ENCODE measurements around the gene CATSPER4. TPM values are rescaled to one million over a fixed set of nuclear protein-coding genes. Genes with fewer than 3 reads are reported as not detected.
A peak's percentile ranks its signal among the peaks of the same experiment; 100 is the strongest.

CATSPER4 gene
- total RNA-seq, 1 donor from 2014 or later, result not detected

DNA sequence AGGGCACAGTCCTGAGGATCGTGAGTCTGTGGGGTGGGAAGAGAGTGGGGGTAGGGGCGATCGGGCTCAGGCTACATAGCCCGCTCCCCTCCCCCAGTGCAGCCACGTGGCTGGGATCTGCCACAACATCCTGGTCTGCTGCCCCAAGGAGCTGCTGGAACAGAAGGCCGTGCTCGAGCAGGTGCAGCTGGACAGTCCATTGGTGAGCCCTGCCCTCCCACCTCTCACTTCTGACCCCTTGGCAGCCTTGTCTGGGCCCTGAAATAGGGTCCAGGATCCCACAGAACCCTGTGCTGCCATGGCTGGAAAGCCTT is 8.1 kb upstream of the CATSPER4 start:
- DNase-seq (no peak), ATAC-seq (ENCODE audit: poor library complexity) (no peak)
- intact Hi-C loops (cut with DNase I), result loop anchor here (10.0 kb wide), 1 partner anchor 142 kb away; no protein-coding TSS in a partner anchor

DNA sequence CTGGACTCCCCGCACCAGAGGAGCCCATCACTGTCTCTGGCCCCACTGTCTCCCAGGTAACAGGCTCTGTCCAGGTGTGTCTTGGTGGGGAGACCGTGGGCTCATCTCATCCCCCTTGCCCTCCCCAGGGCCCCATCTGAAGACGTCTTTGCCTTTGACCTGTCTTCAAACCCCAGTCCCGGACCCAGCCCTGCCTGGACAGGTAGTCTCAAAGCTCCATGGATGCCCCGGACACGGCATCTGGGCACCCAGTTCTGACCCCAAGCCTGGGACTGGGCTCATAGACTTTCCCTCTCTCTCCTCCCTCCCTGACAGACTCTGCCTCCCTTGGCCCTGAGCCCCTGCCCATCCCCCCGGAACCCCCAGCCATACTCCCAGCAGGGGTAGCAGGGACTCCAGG is 6.3 kb upstream of the CATSPER4 start:
- no peak for ATAC-seq (ENCODE audit: poor library complexity)
- intact Hi-C loops (cut with DNase I), result loop anchor here (10.0 kb wide), 1 partner anchor 141 kb away; no protein-coding TSS in a partner anchor
- no peak for DNase-seq

DNA sequence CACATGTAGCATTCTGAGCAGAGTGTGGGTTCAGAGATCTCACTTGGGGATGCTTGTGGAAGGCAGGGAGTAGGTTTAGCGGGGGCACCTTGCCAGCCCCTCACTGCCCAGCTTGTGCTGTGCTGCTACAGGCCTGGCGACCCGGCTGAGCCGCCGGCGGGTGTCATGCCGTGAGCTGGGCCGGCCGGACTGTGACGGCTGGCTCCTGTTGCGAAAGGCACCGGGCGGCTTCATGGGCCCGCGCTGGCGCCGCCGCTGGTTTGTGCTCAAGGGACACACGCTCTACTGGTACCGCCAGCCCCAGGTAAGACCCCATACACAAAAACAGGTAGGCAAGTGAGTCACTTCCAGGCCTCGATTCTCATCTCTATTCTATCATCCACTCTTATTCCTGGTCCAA is 5.5 kb upstream of the CATSPER4 start:
- intact Hi-C loops (cut with DNase I), result loop anchor here (10.0 kb wide), 1 partner anchor 140 kb away; no protein-coding TSS in a partner anchor
- DNase-seq, result no peak
- ATAC-seq (ENCODE audit: poor library complexity), result no peak

DNA sequence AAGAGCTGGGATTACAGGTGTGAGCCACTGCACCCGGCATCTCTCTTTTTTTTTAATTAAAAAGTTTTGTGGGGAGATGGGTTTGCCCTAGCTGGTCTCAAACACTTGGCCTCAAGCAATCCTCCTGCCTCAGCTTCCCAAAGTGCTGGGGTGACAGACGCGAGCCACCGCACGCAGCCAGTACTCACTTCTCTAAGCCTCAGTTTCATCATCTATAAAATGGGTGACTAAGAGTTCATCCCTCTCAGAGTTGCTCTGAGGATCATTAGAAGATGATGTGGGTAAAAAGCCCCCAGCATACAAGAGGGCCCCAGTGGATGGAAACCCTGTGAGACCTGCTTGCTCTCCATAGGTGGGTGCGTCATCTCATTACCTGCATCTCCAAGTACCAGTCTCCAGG is 2.5 kb upstream of the CATSPER4 start:
- ATAC-seq (ENCODE audit: poor library complexity), result no peak
- intact Hi-C loops (cut with DNase I), result loop anchor here (10.0 kb wide), 1 partner anchor 137 kb away; no protein-coding TSS in a partner anchor
- no peak for DNase-seq

DNA sequence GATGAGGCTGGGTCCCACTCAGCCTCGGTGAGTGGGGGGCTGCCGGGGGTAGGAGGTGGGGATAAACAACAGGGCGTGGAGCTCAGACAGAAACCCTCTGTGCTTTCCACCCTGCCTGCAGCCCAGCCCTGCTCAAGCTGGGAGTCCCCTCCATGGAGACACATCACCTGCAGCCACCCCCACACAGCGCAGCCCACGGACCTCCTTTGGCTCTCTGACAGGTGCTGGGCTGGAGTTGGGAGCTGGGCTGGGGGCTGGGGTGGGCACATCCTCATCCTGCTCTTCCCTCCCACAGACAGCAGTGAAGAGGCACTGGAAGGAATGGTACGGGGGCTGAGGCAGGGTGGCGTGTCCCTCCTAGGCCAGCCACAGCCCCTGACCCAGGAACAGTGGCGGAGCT is 1.9 kb upstream of the CATSPER4 start:
- intact Hi-C loops (cut with DNase I), result loop anchor here (10.0 kb wide), 1 partner anchor 136 kb away; no protein-coding TSS in a partner anchor
- DNase-seq (no peak), ATAC-seq (ENCODE audit: poor library complexity) (no peak)

DNA sequence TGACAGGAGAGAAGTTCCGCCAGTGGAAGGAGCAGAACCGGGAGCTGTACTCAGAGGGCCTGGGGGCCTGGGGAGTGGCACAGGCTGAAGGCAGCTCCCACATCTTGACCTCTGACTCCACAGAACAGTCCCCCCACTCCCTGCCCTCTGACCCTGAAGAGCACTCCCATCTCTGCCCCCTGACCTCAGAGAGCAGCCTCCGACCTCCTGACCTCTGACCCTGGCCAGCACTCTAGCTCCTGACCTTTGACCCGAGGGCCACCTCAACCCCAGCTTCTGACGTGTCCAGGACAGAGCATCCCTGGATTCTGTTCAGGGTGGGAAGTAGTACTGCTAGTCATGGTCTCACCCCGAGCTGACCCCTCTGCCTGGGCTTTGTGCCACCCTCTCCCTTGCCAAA is 1.1 kb upstream of the CATSPER4 start:
- no peak for DNase-seq
- intact Hi-C loops (cut with DNase I), result loop anchor here (10.0 kb wide), 1 partner anchor 135 kb away; no protein-coding TSS in a partner anchor
- no peak for ATAC-seq (ENCODE audit: poor library complexity)

DNA sequence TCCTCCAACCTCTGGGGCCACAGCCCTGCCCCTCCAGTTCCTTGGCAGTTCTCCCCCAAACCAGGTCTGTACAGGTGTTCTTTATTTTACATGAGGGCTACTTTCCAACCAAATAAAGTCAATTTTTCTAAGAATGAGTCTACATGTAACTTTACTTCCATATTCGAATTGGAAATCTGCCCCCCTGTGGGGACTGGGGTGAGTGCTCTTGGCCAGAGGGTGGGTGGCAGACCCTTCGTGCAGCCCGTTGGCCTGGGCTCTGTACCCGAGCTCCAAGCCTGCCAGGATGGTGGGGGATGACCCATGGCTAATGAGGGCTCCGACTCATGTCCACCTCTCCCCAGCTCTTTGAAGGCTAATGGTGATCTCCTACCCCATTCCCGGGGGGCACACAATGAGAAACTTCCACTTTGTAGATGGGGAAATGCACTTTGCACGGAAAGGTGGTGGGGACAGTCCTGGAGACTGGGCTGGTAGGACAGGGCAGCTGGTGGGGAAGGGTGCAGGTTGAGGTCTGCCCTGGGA is 589 bp upstream of the CATSPER4 start:
- intact Hi-C loops (cut with DNase I), result loop anchor here (10.0 kb wide), 1 partner anchor 135 kb away; no protein-coding TSS in a partner anchor

DNA sequence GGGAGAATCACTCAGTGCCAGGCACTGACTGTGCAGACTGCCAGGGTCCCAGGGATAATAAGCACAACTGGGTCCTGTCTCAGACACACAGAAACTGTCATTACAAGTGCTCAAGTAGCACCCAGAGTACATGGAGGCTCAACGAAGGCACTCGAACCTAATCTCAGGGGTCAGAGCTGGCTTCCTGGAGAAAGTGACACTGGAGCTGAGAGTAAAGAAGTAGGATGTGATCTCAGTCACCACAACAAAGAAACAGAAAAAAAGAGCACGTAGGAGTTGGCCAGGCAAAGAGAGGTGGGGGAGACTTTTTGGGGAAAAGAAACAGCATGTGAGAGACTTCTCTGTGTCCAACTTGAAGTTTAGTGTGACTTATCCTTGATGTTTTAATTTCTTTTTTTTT is 1.3 kb downstream of the CATSPER4 start:
- ATAC-seq (ENCODE audit: poor library complexity) (no peak), DNase-seq (no peak)
- intact Hi-C loops (cut with DNase I), result no loop called here

More for the DNA sequence above, 589 bp upstream of the CATSPER4 start:
- DNase-seq (no peak), ATAC-seq (ENCODE audit: poor library complexity) (no peak)

DNA sequence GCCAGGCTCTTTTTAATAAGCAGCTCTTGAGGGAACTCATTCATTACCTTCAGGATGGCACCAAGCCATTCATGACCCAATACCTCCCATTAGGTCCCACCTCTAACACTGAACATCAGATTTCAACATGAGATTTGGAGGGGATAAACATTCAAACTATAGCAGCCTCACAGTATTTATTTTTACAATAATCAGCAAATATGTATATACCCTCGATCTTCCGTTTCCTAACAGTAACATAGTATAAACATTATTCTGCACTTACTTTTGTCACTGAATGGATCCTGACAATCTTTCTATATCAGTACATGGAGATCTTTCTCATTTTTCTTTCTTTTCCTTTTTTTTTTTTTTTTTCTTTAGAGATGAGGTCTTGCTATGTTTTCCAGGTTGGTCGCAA is 5.4 kb downstream of the CATSPER4 start:
- intact Hi-C loops (cut with DNase I), result no loop called here
- ATAC-seq (ENCODE audit: poor library complexity), result no peak

DNA sequence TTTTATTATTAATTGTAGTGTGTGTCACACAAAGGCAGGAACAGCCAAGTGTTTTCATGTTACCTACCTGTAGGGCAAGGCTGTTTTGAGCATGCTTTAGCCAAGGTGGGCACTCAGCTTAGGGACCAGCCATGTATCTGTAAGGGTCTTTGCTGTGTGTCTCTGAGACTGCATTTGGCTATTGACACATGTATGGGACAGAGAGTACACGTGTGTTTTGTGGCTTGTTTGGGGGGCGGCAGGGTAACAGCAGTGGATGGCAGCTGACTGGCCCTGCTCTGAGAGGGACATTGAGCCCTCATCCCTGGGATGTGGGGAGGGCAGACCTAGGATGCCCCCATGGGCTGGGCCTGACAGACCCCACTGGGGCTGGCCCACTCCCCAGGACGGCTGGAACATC is 6.9 kb downstream of the CATSPER4 start:
- no peak for DNase-seq
- no peak for ATAC-seq (ENCODE audit: poor library complexity)
- intact Hi-C loops (cut with DNase I), result no loop called here

More for the DNA sequence above, 5.4 kb downstream of the CATSPER4 start:
- no peak for DNase-seq

DNA sequence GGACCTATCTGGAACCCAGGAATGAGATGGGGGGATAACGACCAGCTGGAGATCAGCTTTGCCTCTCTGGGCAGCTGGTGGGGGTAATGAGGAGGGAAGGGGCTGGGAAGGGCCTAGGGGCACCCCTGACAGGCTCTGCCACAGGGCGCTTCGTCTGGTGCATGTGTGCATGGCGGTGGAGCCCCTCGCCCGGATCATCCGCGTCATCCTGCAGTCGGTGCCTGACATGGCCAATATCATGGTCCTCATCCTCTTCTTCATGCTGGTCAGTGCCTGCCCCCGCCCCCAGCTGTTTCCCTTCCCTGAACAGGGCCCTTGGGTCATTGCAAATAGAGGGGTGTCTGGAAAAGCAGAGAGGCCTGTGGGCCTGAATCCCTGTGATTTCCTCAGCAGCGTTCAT is 7.4 kb downstream of the CATSPER4 start:
- ATAC-seq (ENCODE audit: poor library complexity) (no peak), DNase-seq (no peak)
- intact Hi-C loops (cut with DNase I), result no loop called here

DNA sequence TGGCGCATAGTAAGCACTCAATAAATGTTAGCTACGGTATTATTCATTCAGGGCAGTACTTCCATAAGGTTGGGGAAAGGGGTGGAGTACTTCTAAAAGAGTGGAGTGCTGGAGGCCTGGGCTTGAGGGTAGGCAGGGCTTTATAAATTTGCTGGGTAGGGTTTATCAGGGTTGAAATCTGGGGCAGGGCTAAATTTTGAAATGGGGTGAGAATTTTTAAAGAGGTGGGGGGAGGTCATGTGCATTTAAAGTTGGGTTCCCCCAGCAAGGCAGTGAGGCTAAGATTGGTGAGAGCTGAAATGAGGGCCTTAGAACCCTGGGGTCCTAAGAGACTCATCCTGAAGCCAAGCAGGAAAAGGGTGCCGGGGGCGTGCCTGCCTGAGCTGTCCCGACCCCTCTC is 10.0 kb downstream of the CATSPER4 start:
- no peak for DNase-seq
- intact Hi-C loops (cut with DNase I), result no loop called here
- ATAC-seq (ENCODE audit: poor library complexity), result no peak

DNA sequence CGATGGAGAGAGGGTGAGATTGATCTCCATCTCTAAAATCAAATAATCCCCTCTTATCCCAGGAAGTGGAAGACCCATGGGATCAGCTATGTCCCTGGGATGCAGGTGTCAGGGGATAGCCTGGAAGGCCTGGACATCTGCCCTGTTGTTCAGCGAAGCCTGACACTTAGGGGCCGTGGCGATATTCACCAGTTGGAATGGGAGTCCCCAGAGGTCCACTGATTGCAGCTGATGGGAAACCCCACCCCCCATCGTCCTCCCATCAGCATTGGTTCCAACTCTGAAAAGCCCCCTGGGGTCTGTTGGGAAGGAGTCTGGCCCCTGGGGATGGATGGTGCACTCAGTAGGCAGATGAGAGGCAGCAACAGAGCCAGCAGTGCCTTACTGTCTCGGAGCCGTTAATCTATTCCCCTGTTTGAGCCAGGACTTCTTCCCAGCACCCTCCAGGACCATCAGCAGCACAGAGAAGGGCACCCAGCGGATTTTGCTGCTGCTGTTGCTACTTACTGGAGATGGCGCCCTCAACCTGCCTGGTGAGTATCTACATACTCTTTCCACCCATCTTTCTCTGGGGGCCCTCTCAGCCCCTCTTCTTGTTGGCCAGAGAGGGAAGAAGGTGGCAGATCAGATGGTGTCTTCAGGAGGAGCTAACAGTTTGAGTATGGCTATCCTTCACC is 13.4 kb downstream of the CATSPER4 start:
- DNase-seq, result no peak
- ATAC-seq (ENCODE audit: poor library complexity), result no peak
- intact Hi-C loops (cut with DNase I), result no loop called here

DNA sequence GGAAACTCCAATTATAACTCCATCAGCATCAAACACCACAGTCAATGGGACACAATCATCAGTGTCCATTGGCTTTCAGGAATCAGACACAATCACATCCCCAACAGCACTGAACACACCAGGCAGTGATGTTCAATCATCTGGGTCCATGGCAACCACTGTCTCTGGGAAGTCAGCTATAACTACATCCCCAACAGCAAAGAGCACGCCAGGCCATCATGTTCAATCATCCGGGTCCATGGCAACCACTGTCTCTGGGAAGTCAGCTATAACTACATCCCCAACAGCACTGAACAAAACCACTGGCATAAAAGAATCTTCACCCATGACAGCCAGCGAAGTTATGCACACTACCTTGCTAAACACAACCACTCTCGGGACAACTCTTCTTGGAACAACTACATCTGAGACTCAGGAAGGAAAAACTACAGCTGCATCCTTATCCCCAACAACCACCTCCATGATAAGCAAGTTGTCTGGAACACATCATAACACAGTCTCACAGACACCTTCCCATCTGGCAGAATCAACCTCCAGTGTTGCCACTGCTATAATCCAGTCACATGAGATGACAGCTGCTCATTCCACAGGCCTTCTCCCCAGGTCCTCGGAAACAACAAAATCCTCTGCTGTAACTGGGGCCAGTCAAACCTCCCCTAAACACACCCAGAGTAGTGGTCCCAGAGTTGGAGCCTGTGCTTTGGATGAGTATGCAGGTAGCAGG is 19.9 kb downstream of the CATSPER4 start:
- peak; percentile 69 for ATAC-seq (ENCODE audit: poor library complexity)

DNA sequence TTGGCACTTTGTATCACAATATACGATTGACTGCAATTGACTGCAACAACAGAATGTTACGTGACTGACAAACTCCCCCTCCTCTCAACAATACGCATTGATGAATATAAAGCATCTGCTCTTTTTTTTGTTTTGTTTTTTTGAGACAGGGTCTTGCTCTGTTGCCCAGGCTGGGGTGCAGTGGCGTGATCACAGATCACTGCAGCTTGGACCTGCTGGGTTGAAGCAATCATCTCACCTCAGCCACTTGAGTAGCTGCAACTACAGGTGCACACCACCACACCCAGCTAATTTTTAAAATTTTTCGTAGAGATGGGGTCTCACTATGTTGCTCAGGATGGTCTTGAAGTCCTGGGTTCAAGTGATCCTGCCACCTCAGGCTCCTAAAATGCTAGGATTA is 22.3 kb downstream of the CATSPER4 start:
- DNase-seq, result no peak
- no peak for ATAC-seq (ENCODE audit: poor library complexity)
- intact Hi-C loops (cut with DNase I), result no loop called here

More for the DNA sequence above, 19.9 kb downstream of the CATSPER4 start:
- no peak for DNase-seq
- intact Hi-C loops (cut with DNase I), result no loop called here

DNA sequence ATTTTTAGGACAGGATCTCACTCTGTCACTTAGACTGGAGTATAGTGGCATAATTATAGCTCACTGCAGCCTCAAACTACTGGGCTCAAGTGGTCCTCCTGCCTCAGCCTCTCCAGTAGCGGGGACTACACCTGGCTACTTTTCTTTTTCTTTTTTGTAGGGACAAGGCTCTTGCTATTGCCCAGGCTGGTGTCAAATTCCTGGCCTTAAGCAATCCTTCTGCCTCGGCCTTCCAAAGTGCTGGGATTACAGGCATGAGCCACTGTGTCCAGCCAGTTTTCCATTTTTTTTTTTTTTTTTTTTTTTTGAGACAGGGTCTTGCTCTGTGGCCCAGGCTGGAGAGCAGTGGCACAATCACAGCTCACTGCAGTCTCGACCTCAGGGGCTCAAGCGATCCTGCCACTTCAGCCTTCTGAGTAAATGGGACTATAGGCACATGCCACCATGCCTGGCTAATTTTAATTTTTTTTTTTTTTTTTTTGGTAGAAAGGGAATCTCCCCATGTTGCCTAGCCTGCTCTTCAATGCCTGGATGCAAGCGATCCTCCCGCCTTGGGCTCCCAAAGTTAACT is 23.0 kb downstream of the CATSPER4 start:
- DNase-seq, result no peak
- ATAC-seq (ENCODE audit: poor library complexity), result no peak
- intact Hi-C loops (cut with DNase I), result no loop called here

DNA sequence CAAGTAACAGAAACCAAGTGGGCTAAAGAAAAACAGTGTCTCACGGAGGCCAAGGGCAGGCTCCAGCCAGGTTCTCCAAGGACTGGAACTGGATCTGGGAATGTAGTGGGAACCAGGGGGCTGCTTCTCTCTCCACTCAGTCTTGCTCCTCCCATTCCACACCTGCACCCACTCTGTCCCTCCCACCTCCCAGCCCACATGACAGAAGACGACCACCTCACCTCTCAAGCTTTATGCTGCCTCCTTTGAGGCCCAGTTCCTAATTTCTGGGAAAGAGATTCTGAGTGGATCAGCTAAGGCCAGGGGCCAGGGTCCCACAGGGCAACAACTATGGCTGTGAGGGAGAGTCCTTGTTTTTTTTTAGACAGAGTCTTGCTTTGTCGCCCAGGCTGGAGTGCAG is 24.8 kb downstream of the CATSPER4 start:
- intact Hi-C loops (cut with DNase I), result no loop called here
- no peak for ATAC-seq (ENCODE audit: poor library complexity)
- DNase-seq, result no peak

DNA sequence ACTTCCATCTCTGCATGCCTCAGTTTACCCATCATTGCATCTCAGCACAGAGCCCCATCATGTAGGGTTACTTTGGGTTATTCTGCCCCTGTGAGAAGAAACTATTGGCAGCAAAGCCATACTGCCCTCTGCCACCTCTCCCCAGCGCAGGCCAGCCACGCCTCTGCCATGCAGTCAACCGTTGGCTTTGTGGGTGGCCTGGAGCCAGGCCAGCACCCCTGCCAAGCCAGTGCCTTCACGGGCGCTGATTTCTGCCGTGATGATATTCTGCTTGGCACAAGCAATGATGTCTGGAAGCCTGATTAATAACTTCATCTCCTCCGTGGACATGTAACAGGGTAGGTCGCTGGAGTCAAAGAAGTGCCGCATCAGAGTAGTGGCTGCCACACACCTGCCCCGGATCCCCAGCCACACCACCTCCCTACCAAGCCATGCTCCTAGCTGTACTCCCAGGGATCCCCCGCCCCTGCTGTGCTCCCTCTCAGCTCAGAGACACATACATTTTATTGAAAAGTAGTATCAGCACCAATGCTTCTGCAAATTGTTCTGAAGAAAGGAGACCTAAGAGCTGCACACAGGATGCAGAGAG is 28.6 kb downstream of the CATSPER4 start:
- peak; percentile 58 for DNase-seq
- intact Hi-C loops (cut with DNase I), result no loop called here
- peak; percentile 81 for ATAC-seq (ENCODE audit: poor library complexity)

DNA sequence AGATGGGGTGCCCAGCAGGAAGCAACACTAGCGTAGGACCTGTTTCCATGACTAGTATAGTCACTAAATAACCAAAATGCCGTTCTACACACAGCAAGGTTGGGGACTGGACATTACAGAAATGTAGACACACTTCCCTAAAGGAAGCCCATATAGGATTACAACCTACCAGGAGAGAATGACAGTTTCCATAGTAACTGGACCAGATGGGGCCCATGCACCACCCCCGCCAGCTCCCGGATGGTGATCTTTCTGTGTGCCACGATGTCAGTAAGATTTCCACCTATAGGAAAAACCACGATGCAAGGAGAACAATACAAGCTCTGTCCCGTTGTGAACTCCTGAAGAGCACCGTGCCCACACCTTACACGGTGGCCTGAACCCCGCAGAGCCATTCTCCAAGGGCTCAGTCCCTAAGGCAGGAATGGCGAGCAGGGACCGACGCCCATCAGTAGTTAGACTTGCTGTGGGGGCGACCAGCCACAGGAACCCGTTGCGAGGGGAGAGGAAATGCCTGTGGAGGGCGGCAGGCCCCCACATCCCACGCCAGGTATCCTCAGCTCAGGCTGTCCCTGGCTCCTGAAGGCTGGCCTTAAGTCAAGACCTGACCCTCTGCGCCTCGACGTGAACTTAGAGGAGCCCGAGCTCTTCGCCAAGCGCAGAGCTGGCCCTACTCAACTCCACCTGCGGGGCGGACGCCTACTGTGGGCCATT is 30.0 kb downstream of the CATSPER4 start:
- no peak for DNase-seq
- intact Hi-C loops (cut with DNase I), result no loop called here
- ATAC-seq (ENCODE audit: poor library complexity), result no peak
